ENCODE results near the gene EIF3J.

- TF ChIP-seq POLR2A (IDR thresholded peaks at IDR 0.05) (no peak), POLR2AphosphoS5 (IDR thresholded peaks at IDR 0.05) (no peak), CTCF (IDR thresholded peaks at IDR 0.05) (no peak)
These were observed 31.4 kb downstream of the EIF3J start for GRCh38 chr15:44568338-44568737.
